BE2C (cell line): Measurements from ENCODE around the gene PFKL.
"Not testable (repeated sequence)": the region's sequence is repeated elsewhere in the genome, so short reads cannot be mapped to it uniquely, and the experiment has no call there.

Source experiments
- DNase-seq: peaks from one replicate; pipeline ENCODE4 v3.0.0-alpha.2; 2020
- H3K27me3 ChIP-seq: fragments of 250-450 bp; sonication (Bioruptor Pico); 2 replicates; pipeline ENCODE4 v1.5.1; 2020; ENCODE audit warnings: mild to moderate bottlenecking
- H3K36me3 ChIP-seq: fragments of 250-450 bp; sonication (Bioruptor Pico); 2 replicates; pipeline ENCODE4 v1.5.1; 2020; ENCODE audit warnings: mild to moderate bottlenecking
- H3K4me1 ChIP-seq: fragments of 250-450 bp; sonication (Bioruptor Pico); 2 replicates; pipeline ENCODE4 v1.5.1; 2020
- H3K4me3 ChIP-seq: 2 replicates; pipeline ENCODE4 v1.5.1; 2011; ENCODE audit warnings: low read depth, low read length
- H3K9me3 ChIP-seq: fragments of 250-450 bp; sonication (Bioruptor Pico); 2 replicates; pipeline ENCODE4 v1.5.1; 2020
- CTCF ChIP-seq: IDR thresholded peaks from 2 replicates; pipeline ENCODE4 v1.5.1; 2012; ENCODE audit warnings: mild to moderate bottlenecking, low read depth, low read length

PFKL gene

GRCh38 chr21:44273046-44273445 is 26.8 kb upstream of the PFKL start:
- H3K27me3 ChIP-seq: no peaks in the 10 kb centered on the region
- no peak for DNase-seq
- H3K4me3 ChIP-seq: no peak overlapping the region
- TF ChIP-seq CTCF: no peak
- H3K36me3 ChIP-seq: no peaks in the 10 kb centered on the region
- H3K4me1 ChIP-seq: no peaks in the 10 kb centered on the region
- no peaks in the 10 kb centered on the region for H3K9me3 ChIP-seq

- H3K9me3 ChIP-seq: no peaks in the 10 kb centered on the region
- no peak for TF ChIP-seq CTCF
- H3K27me3 ChIP-seq: no peaks in the 10 kb centered on the region
- no peak overlapping the region for H3K4me3 ChIP-seq
- H3K4me1 ChIP-seq: no peaks in the 10 kb centered on the region
- no peaks in the 10 kb centered on the region for H3K36me3 ChIP-seq
- DNase-seq: no peak
Measured at GRCh38 chr21:44275041-44275440, 24.8 kb upstream of the PFKL start.

GRCh38 chr21:44279354-44280260 is 20.2 kb upstream of the PFKL start:
- H3K4me3 ChIP-seq: no peak overlapping the region
- no peaks in the 10 kb centered on the region for H3K36me3 ChIP-seq
- H3K27me3 ChIP-seq: no peaks in the 10 kb centered on the region
- no peaks in the 10 kb centered on the region for H3K4me1 ChIP-seq
- TF ChIP-seq CTCF: no peak
- no peaks in the 10 kb centered on the region for H3K9me3 ChIP-seq
- DNase-seq: no peak

- no peak for TF ChIP-seq CTCF
- Histone ChIP-seq H3K9me3 (no peaks in the 10 kb centered on the region), H3K36me3 (no peaks in the 10 kb centered on the region), H3K27me3 (no peaks in the 10 kb centered on the region), H3K4me3 (no peak overlapping the region), H3K4me1 (no peaks in the 10 kb centered on the region)
- DNase-seq: no peak
Measured at GRCh38 chr21:44281801-44282200, 18.1 kb upstream of the PFKL start.

- Histone ChIP-seq H3K9me3 (no peaks in the 10 kb centered on the region), H3K36me3 (no peaks in the 10 kb centered on the region), H3K4me1 (no peaks in the 10 kb centered on the region), H3K27me3 (no peaks in the 10 kb centered on the region), H3K4me3 (no peak overlapping the region)
- TF ChIP-seq CTCF: no peak
- no peak for DNase-seq
Measured at GRCh38 chr21:44282370-44282769, 17.5 kb upstream of the PFKL start.

GRCh38 chr21:44283211-44283785 is 16.6 kb upstream of the PFKL start:
- not testable (repeated sequence) for H3K36me3 ChIP-seq, DNase-seq, H3K27me3 ChIP-seq, H3K4me3 ChIP-seq, H3K4me1 ChIP-seq, H3K9me3 ChIP-seq
